Adipocyte (in vitro differentiated cells): ENCODE data around the gene H1-8.

Experiments
- DNase-seq: peaks from one replicate; pipeline ENCODE4 v3.0.0-alpha.2; 2015; ENCODE audit warnings: low read depth
- H3K27me3 ChIP-seq: replicated peaks from 2 replicates; pipeline ENCODE4 v1.7.0; 2013; ENCODE audit warnings: mild to moderate bottlenecking, low read length, moderate library complexity; ENCODE audit not compliant: control insufficient read depth, insufficient read depth
- H3K36me3 ChIP-seq: 2 replicates; pipeline ENCODE4 v1.7.0; 2013; ENCODE audit warnings: low read length, mild to moderate bottlenecking, moderate library complexity; ENCODE audit not compliant: control insufficient read depth, insufficient read depth, severe bottlenecking
- H3K4me1 ChIP-seq: 2 replicates; pipeline ENCODE4 v1.7.0; 2013; ENCODE audit warnings: mild to moderate bottlenecking, low read length, moderate library complexity; ENCODE audit not compliant: control insufficient read depth, insufficient read depth
- H3K4me3 ChIP-seq: 2 replicates; pipeline ENCODE4 v1.7.0; 2013; ENCODE audit warnings: mild to moderate bottlenecking, low read length, moderate library complexity
- H3K9ac ChIP-seq: 2 replicates; pipeline ENCODE4 v1.7.0; 2013; ENCODE audit warnings: mild to moderate bottlenecking, low read length, moderate library complexity
- H3K9me3 ChIP-seq: 2 replicates; pipeline ENCODE4 v1.7.0; 2013; ENCODE audit warnings: mild to moderate bottlenecking, low read length, moderate library complexity; ENCODE audit not compliant: control insufficient read depth

H1-8 gene

DNA sequence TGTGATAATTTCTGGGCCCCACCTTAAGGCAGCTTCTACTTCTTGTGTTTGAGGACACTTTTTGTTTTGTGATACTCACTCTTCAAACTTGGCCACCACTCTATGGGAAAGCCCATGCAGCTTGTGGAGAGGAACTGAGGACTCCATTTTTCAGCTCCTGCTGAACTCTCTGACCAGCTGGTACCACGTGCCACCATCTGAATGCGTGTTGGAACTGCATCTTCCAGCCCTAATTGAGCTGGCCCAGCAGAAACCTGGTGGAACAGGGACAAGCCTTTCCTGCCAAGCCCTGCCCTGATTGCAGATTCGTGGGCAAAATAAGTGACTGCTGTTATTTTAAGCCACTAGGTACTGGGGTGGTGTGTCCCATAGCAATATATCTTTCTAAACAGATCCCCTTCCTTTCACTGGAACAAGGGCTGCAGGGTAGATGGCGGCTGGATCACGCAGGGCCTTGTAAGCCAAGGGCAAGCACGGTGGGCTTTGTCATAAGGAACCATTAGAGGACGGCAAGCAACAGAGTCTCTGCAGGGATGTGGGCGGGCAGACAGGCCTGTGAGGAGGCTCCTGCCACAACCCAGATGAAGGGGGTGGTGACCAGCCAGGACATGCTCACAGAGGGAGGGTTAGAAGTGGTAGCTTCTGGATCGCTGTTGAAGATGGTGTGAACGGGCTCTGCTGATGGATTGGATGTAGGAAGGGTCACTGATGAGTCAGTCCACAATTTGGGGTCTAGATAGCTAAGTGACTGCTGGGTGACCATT lies 9.5 kb downstream of the H1-8 start:
- Histone ChIP-seq H3K27me3 (no peaks in the 10 kb centered on the region), H3K4me1 (peaks cover 27% of the 10 kb centered on the region), H3K9me3 (no peaks in the 10 kb centered on the region), H3K36me3 (peaks cover 21% of the 10 kb centered on the region), H3K4me3 (no peak overlapping the region), H3K9ac (no peak overlapping the region)
- DNase-seq = no peak

DNA sequence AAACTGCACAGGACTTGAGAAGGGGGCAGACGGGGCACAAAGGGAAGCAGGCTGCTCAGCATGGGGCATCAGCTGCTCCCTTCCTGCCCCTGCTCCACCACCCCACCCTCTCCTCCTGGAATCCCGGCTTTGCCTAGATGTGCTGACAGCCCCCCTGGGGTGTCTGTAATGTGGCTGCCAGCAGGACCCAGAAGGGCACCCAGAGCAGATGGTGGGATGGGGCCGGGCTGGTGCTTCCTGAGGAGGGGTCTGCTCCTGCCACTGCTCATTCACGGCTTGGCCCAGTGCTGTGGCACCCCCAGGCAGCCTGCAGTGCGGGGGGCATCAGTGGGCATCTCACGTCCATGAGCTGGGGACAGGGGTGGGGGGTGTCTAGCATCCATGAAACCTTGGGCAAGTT lies 10.2 kb downstream of the H1-8 start:
- no peak overlapping the region for H3K9ac ChIP-seq
- H3K4me3 ChIP-seq = no peak overlapping the region
- H3K4me1 ChIP-seq = peaks cover 34% of the 10 kb centered on the region
- H3K9me3 ChIP-seq = no peaks in the 10 kb centered on the region
- no peaks in the 10 kb centered on the region for H3K27me3 ChIP-seq
- peaks cover 26% of the 10 kb centered on the region for H3K36me3 ChIP-seq
- DNase-seq = no peak

DNA sequence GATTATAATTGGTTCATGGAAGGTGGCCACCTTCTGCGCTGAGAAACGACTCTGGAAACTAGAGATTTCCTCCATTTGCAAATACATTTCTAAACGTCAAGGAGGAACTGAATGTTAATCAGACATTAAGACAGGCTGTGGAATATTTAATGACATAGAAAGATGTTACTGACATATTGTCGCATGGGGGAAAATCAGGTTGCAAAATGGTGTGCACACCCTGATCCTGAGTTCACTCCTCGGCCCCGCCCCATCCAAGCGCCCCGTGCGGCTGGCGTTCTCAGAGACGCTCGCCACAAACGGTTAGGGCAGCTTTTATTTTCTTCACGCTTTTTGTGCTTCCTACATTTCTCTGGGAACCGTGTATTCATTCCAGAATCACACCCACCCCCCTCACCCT lies 10.7 kb downstream of the H1-8 start:
- H3K4me1 ChIP-seq = peaks cover 39% of the 10 kb centered on the region
- no peak for DNase-seq
- no peak overlapping the region for H3K4me3 ChIP-seq
- H3K9me3 ChIP-seq = no peaks in the 10 kb centered on the region
- H3K36me3 ChIP-seq = peaks cover 29% of the 10 kb centered on the region
- peak overlapping the region; percentile 40 for H3K9ac ChIP-seq
- H3K27me3 ChIP-seq = no peaks in the 10 kb centered on the region

DNA sequence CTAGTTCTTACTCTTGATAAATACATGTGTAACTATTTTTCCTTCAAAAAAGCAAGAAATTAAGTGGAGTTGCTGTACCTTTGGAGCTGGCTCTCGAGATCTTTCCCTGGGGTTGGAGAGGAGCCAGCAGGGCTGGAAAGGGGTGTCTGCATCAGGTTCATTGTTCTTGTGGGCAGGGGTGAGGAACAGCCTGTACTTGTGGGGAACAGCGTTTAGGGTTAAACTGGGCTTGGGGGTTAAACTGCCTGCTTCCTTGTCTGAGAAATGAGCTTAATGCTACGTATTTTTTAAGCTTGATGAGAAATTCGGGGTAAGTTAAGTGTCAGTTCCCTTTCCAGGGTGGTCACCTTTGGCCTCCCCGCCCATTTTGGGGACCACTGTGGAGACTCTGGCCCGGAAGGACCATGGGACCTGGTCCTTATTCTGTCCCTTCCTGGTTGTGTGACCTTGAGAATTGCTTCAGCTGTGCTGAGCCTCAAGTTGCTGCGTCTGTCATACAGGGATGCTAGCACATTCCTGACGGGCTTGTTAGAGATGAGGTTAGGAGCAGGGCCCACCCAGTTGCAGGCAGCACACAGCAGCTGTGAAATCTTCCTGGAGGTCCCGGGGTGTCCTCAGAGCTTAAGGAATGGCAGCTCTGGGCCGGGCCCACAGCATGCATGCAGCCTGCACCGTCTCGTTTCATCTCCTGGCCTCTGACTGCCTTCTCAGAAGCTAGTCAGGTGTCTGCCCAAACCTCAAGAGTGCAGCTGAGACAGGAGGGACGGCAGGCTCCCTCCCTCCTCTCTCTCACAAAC lies 11.6 kb downstream of the H1-8 start:
- H3K4me1 ChIP-seq = peaks cover 48% of the 10 kb centered on the region
- H3K9ac ChIP-seq = peak overlapping the region; percentile 40
- DNase-seq = no peak
- H3K36me3 ChIP-seq = peaks cover 36% of the 10 kb centered on the region
- no peaks in the 10 kb centered on the region for H3K27me3 ChIP-seq
- H3K9me3 ChIP-seq = no peaks in the 10 kb centered on the region
- H3K4me3 ChIP-seq = no peak overlapping the region

DNA sequence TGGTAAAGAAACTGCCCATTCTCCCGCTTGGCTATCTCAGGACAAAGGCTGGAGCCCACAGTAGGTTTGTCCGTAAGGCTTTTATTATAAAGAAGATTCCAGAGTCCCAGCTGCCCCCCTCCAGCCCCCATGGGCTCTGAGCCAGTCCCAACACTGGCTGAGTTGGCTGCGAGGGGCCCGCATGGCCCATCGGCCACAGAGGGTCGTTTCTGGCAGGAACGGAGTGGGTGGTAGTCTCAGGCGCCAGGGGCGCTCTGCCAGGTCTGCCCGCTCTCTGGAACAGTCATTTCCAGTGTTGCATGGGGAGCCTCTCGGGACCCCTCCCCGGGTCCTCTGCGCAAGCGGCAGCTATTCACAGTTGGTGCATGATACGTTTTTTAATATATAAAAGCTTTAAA lies 12.2 kb downstream of the H1-8 start:
- Histone ChIP-seq H3K9ac (peak overlapping the region; percentile 40), H3K27me3 (no peaks in the 10 kb centered on the region), H3K36me3 (peaks cover 42% of the 10 kb centered on the region), H3K9me3 (no peaks in the 10 kb centered on the region), H3K4me3 (no peak overlapping the region), H3K4me1 (peaks cover 54% of the 10 kb centered on the region)
- DNase-seq = no peak

DNA sequence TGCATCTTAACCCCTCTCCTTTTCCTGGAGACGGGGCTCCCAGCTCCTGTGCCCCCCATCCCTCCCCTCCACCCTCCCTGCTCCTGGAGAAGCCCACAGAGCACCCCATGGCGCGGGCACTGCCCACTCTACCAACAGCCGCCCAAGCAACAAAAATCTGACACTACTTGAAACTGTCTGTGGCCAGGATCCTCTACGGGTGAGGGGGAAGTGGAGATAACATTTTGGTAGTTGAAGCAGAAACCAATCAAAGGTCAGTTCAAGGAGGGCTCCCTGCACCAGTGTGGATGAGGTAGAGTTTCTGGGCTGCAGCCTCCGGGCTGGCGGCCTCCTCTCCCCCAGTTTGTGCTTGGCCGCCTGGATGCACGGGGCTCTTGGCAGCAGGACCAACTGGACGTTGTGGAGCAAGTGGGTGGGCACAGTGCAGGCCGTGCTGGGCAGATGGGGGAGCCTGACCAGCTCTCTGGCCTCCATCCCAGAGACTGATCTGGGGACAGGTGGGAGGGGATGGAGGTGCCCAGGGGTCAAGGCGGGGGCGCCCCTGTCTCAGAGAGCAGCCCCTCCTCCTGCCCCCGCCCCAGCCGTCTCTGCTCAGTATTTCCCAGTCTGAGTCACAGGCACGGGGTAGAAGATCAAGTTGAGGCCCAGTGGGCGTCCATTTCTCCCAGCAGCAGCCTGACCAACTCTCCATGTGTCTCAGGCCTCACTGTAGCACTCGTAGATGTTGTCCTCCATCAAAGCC lies 12.8 kb downstream of the H1-8 start:
- no peak for DNase-seq
- H3K9ac ChIP-seq = peak overlapping the region; percentile 94
- no peak overlapping the region for H3K4me3 ChIP-seq
- H3K9me3 ChIP-seq = no peaks in the 10 kb centered on the region
- peaks cover 60% of the 10 kb centered on the region for H3K4me1 ChIP-seq
- H3K36me3 ChIP-seq = peaks cover 43% of the 10 kb centered on the region
- no peaks in the 10 kb centered on the region for H3K27me3 ChIP-seq

DNA sequence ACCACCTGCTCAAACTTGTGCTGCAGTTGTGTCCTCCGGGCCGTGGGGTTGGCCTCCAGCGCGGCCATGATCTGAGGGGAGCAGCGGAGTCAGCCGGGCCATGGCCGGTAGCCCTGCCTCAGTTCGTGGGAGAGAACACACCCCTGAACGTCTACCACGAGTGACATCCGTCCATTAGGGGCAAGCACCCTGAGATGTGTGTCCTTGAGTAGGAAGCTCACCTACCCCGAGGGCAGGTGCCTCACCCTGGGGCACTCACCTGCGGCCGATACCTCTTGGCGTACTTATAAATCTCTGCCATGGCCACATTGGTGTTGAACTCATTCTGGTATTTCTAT lies 13.4 kb downstream of the H1-8 start:
- Histone ChIP-seq H3K27me3 (no peaks in the 10 kb centered on the region), H3K9ac (peak overlapping the region; percentile 94), H3K36me3 (peaks cover 43% of the 10 kb centered on the region), H3K4me1 (peaks cover 65% of the 10 kb centered on the region), H3K4me3 (no peak overlapping the region), H3K9me3 (no peaks in the 10 kb centered on the region)
- no peak for DNase-seq

DNA sequence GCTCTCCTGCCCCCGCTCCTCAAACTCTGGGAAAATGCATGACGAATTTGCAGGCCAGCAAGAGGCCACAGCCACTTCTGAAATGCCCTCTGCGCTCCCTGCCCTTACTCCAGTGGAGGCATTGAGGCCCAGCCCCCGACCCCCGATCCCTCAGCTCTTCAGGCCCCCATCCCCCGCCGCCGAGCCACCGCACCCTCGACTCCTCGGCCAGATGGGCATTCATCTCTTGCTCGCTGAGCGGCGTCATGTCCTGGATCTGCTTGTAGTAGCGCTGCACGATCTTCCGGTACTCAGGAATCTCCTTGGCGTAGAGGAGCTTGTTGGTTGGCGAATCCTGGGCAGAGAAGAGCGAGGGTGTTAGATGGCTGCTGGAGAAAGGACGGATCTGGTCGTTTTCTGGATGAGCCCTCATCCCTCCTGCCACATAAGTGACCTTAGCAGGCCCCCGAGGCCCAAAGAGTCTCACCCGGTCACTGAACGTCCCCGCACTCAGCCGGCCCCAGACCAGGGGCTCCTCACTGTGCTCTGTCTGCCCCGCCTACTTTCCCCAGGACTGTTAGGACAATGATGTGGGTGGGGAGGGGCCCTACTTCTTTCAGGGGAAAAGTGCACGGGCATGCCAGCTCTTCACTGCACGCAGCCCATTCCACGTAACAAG lies 14.0 kb downstream of the H1-8 start:
- peaks cover 72% of the 10 kb centered on the region for H3K4me1 ChIP-seq
- no peaks in the 10 kb centered on the region for H3K27me3 ChIP-seq
- no peaks in the 10 kb centered on the region for H3K9me3 ChIP-seq
- no peak for DNase-seq
- peaks cover 46% of the 10 kb centered on the region for H3K36me3 ChIP-seq
- peak overlapping the region; percentile 94 for H3K9ac ChIP-seq
- peak overlapping the region; percentile 50 for H3K4me3 ChIP-seq

DNA sequence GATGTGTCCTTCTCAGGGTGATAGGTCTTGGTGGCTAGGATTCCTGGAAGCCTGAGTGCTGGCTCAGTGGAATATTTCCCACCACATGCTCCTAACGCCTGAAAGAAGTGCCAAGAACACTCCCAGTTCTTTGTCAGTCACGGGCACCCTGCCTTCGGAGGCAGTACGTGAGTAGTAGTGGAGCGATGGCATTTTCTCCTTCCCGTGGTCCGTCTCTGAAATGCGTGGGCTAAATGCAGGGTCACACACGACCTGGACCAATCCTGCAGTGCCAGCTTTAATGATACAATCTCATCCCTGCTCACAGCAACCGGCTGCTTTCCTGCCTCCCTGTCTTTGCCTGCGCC lies 14.5 kb downstream of the H1-8 start:
- Histone ChIP-seq H3K9me3 (no peaks in the 10 kb centered on the region), H3K36me3 (peaks cover 51% of the 10 kb centered on the region), H3K4me1 (peaks cover 77% of the 10 kb centered on the region), H3K9ac (peak overlapping the region; percentile 94), H3K4me3 (no peak overlapping the region), H3K27me3 (no peaks in the 10 kb centered on the region)
- no peak for DNase-seq

DNA sequence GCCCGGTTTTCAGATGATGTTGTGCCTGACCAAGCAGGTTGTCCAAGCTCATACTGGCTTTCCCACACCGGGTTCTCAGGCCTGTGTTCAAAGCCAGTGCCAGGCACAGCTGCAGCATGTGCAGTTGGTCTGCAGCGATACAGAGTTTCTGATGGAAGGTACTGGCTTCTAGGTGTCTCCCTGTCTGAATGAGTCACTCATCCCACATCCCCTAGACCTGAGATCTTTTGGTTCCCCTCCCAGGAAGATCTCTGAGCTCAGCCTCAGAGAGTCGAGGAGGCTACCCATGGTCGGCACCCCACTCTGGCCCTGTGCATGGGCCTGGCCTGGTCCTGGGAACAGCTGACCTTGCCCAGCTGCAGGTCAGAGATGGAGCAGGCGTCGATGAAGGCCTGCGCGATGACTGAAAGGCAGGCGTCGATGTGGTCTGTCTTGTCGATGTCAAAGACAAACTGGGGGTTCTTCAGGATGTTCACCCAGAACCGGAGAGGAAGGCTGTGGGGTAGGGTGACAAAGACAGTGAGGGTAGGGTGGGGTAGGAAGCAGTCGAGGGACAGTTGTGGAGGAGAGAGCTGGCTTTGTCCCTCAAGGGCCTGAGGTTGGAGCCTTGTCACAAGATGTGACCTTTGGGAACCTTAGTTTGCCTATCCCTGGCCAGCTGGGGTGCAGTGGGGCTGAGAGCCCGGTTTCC lies 15.3 kb downstream of the H1-8 start:
- H3K4me3 ChIP-seq = no peak overlapping the region

More for the DNA sequence above, 15.3 kb downstream of the H1-8 start:
- no peaks in the 10 kb centered on the region for H3K9me3 ChIP-seq
- peaks cover 58% of the 10 kb centered on the region for H3K36me3 ChIP-seq
- peaks cover 80% of the 10 kb centered on the region for H3K4me1 ChIP-seq
- DNase-seq = no peak
- no peaks in the 10 kb centered on the region for H3K27me3 ChIP-seq
- peak overlapping the region; percentile 94 for H3K9ac ChIP-seq
